Measurements from ENCODE around the gene PLCH1.

The PLCH1 gene

GRCh38 chr3:155746703-155747102 is 1.8 kb upstream of the PLCH1 start:
- Histone ChIP-seq H3K9me2 (replicated peaks; ENCODE audit: control insufficient read depth, low read length) (no peaks in the 10 kb centered on the region), H3K36me3 (ENCODE audit: control insufficient read depth, low read length) (no peaks in the 10 kb centered on the region), H3K27ac (ENCODE audit: low read depth, low read length) (no peak overlapping the region), H3F3A (ENCODE audit: control insufficient read depth, insufficient read depth) (no peaks in the 10 kb centered on the region), H3K4me1 (ENCODE audit: control insufficient read depth, low read length) (peaks cover 19% of the 10 kb centered on the region), H3K27me3 (ENCODE audit: control insufficient read depth, low read length) (peaks cover 71% of the 10 kb centered on the region), H3K79me2 (ENCODE audit: control insufficient read depth, low read length) (no peaks in the 10 kb centered on the region), H3K9me3 (ENCODE audit: control insufficient read depth, insufficient read depth, low read length) (no peaks in the 10 kb centered on the region), H4K20me1 (ENCODE audit: control insufficient read depth, insufficient read depth, low read depth, low read length) (no peaks in the 10 kb centered on the region), H3K4me2 (ENCODE audit: low read length) (no peak overlapping the region), H3K4me3 (ENCODE audit: low read length) (no peak overlapping the region)
- no peak for TF ChIP-seq EZH2phosphoT487 (IDR thresholded peaks at IDR 0.05; ENCODE audit: borderline replicate concordance, low read length)
- TF ChIP-seq, protein P1, sequence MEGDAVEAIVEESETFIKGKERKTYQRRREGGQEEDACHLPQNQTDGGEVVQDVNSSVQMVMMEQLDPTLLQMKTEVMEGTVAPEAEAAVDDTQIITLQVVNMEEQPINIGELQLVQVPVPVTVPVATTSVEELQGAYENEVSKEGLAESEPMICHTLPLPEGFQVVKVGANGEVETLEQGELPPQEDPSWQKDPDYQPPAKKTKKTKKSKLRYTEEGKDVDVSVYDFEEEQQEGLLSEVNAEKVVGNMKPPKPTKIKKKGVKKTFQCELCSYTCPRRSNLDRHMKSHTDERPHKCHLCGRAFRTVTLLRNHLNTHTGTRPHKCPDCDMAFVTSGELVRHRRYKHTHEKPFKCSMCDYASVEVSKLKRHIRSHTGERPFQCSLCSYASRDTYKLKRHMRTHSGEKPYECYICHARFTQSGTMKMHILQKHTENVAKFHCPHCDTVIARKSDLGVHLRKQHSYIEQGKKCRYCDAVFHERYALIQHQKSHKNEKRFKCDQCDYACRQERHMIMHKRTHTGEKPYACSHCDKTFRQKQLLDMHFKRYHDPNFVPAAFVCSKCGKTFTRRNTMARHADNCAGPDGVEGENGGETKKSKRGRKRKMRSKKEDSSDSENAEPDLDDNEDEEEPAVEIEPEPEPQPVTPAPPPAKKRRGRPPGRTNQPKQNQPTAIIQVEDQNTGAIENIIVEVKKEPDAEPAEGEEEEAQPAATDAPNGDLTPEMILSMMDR (IDR thresholded peaks at IDR 0.05; ENCODE audit: low read depth, low read length, poor library complexity, severe bottlenecking), result no peak

DNA sequence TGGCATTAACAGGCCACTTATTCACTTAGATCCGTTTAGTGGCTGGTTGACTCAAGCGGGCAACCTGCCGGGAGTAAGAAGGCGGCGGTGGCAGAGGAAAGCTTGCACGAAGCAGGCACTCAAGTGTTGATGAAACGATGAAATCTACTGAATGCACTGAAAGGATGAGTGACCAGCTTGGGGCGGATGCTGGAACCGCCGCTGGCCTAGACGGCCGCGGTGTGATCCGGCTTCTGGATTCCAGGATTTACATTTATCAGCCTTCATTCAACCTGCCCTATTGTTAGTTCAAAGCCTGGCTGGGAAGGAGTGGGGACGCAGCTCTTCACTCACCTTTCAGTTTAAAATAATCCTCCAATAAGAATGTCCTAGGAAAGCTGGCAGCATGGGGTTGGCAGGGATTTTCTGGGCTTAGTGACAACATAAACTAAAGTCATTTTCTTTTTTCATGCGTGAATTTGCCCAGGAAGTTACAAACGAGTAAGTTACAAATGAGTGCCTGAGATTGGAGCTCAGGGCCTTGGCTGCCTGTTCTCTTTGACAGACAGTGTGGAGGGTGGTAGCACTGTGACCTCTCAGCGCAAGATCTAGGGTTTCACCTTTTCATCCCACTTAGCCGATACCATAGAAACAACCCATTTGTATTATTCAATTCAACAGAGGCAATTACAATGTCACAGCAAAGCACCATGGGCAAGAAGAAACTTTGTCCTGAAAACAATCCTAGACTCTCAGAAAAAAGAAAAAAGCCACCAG is 1.1 kb upstream of the PLCH1 start:
- Histone ChIP-seq H3K4me3 (ENCODE audit: low read length) (0 out of 2 replicates have a peak overlapping the region, but pooled peaks have one; percentile 4), H3K79me2 (ENCODE audit: control insufficient read depth, low read length) (no peaks in the 10 kb centered on the region), H3K9me3 (ENCODE audit: control insufficient read depth, insufficient read depth, low read length) (no peaks in the 10 kb centered on the region), H3K4me2 (ENCODE audit: low read length) (peak overlapping the region; percentile 23), H4K20me1 (ENCODE audit: control insufficient read depth, insufficient read depth, low read depth, low read length) (no peaks in the 10 kb centered on the region), H3K9me2 (replicated peaks; ENCODE audit: control insufficient read depth, low read length) (no peaks in the 10 kb centered on the region), H3K27me3 (ENCODE audit: control insufficient read depth, low read length) (peaks cover 76% of the 10 kb centered on the region), H3K27ac (ENCODE audit: low read depth, low read length) (no peak overlapping the region), H3F3A (ENCODE audit: control insufficient read depth, insufficient read depth) (no peaks in the 10 kb centered on the region), H3K36me3 (ENCODE audit: control insufficient read depth, low read length) (no peaks in the 10 kb centered on the region), H3K4me1 (ENCODE audit: control insufficient read depth, low read length) (peaks cover 19% of the 10 kb centered on the region)
- no peak for TF ChIP-seq EZH2phosphoT487 (IDR thresholded peaks at IDR 0.05; ENCODE audit: borderline replicate concordance, low read length)
- TF ChIP-seq, protein P1 (IDR thresholded peaks at IDR 0.05; ENCODE audit: low read depth, low read length, poor library complexity, severe bottlenecking), result no peak

DNA sequence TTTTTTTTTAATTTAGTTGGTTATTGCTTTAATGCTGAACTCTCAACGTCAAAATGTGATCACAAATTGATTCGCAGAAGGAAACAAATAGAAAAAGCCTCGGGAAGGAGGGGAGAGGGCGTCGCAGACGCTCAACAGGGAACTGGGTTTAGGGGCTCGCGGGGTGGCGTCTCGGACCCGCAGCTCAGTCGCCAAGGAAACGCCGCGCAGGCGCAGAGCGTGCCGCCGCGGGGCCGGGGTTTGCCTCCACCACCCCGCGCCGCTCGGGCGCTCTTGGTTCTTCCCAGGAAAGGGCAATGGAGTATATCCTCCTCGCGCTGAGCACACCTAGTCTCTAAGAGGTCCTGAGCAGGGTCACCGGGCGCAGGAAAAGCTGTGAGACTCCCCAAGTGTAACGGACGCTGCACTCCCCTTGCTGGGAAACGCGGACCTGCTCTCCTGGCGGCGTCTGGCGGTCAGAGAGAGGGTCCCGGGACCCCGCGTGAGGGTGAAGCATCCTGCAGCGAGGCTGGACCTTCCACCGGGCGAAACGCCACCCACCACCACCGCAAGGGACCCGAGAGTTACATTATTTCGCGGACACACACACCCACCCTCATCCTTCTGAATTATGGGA is 753 bp downstream of the PLCH1 start:
- H3K9me3 ChIP-seq (ENCODE audit: control insufficient read depth, insufficient read depth, low read length), result no peaks in the 10 kb centered on the region
- no peak overlapping the region for H3K27ac ChIP-seq (ENCODE audit: low read depth, low read length)
- peaks cover 76% of the 10 kb centered on the region for H3K27me3 ChIP-seq (ENCODE audit: control insufficient read depth, low read length)
- TF ChIP-seq, protein P1 (IDR thresholded peaks at IDR 0.05; ENCODE audit: low read depth, low read length, poor library complexity, severe bottlenecking), result no peak
- no peak for TF ChIP-seq EZH2phosphoT487 (IDR thresholded peaks at IDR 0.05; ENCODE audit: borderline replicate concordance, low read length)
- peak overlapping the region; percentile 98 for H3K4me2 ChIP-seq (ENCODE audit: low read length)
- peak overlapping the region; percentile 86 for H3K4me3 ChIP-seq (ENCODE audit: low read length)
- H3F3A ChIP-seq (ENCODE audit: control insufficient read depth, insufficient read depth), result no peaks in the 10 kb centered on the region
- no peaks in the 10 kb centered on the region for H3K9me2 ChIP-seq (replicated peaks; ENCODE audit: control insufficient read depth, low read length)
- no peaks in the 10 kb centered on the region for H3K36me3 ChIP-seq (ENCODE audit: control insufficient read depth, low read length)
- H3K79me2 ChIP-seq (ENCODE audit: control insufficient read depth, low read length), result no peaks in the 10 kb centered on the region
- H3K4me1 ChIP-seq (ENCODE audit: control insufficient read depth, low read length), result peaks cover 19% of the 10 kb centered on the region
- no peaks in the 10 kb centered on the region for H4K20me1 ChIP-seq (ENCODE audit: control insufficient read depth, insufficient read depth, low read depth, low read length)
